Vagina (tissue), 2 donors: Measurements from ENCODE around the gene ERICH6B.

Source experiments
- POLR2A ChIP-seq, 2 donors: fragments of 450-650 bp; IDR thresholded peaks; one replicate each; pipeline ENCODE4 v1.6.1; 2017; ENCODE audit warnings: antibody characterized with exemption in 2 of 2, mild to moderate bottlenecking in 2 of 2, moderate library complexity in 2 of 2
- TF ChIP-seq, protein P1 (sequence below), 3 experiments: fragments of 450-650 bp in 2 of 3; fragments of 200-600 bp in 1 of 3; sonication (generic) in 1 of 3; IDR thresholded peaks; one replicate each; pipeline ENCODE4 v1.5.1; 2017 to 2019; ENCODE audit warnings: antibody characterized with exemption in 3 of 3, mild to moderate bottlenecking in 2 of 3, moderate library complexity in 2 of 3

- TF ChIP-seq, protein P1, sequence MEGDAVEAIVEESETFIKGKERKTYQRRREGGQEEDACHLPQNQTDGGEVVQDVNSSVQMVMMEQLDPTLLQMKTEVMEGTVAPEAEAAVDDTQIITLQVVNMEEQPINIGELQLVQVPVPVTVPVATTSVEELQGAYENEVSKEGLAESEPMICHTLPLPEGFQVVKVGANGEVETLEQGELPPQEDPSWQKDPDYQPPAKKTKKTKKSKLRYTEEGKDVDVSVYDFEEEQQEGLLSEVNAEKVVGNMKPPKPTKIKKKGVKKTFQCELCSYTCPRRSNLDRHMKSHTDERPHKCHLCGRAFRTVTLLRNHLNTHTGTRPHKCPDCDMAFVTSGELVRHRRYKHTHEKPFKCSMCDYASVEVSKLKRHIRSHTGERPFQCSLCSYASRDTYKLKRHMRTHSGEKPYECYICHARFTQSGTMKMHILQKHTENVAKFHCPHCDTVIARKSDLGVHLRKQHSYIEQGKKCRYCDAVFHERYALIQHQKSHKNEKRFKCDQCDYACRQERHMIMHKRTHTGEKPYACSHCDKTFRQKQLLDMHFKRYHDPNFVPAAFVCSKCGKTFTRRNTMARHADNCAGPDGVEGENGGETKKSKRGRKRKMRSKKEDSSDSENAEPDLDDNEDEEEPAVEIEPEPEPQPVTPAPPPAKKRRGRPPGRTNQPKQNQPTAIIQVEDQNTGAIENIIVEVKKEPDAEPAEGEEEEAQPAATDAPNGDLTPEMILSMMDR (IDR thresholded peaks at IDR 0.05) = no peak
- TF ChIP-seq POLR2A (IDR thresholded peaks at IDR 0.05) = no peak
Measured at GRCh38 chr13:45501175-45501526, 114.4 kb downstream of the ERICH6B start.
